KMS-11 (cell line): Measurements from ENCODE around the gene AMH.

ENCODE experiments used
- H2AFZ ChIP-seq: fragments of 200-600 bp; sonication (generic); 2 replicates; pipeline ENCODE4 v1.6.1; 2016; ENCODE audit warnings: antibody characterized with exemption, mixed run types, low read depth
- H3K27ac ChIP-seq: fragments of 200-600 bp; sonication (generic); 2 replicates; pipeline ENCODE4 v1.6.1; 2016; ENCODE audit warnings: mild to moderate bottlenecking, mixed run types
- H3K27me3 ChIP-seq: fragments of 200-600 bp; sonication (generic); 2 replicates; pipeline ENCODE4 v1.6.1; 2017; ENCODE audit warnings: mild to moderate bottlenecking, low read depth, mixed run types, moderate library complexity; ENCODE audit not compliant: insufficient read depth
- H3K36me3 ChIP-seq: fragments of 200-600 bp; sonication (generic); 2 replicates; pipeline ENCODE4 v1.6.1; 2017; ENCODE audit warnings: mild to moderate bottlenecking, mixed run types; ENCODE audit not compliant: insufficient read depth
- H3K4me1 ChIP-seq: fragments of 200-600 bp; sonication (generic); 2 replicates; pipeline ENCODE4 v1.6.1; 2016; ENCODE audit warnings: mild to moderate bottlenecking, low read depth, mixed run types; ENCODE audit not compliant: poor library complexity, severe bottlenecking
- H3K4me2 ChIP-seq: fragments of 200-600 bp; sonication (generic); 2 replicates; pipeline ENCODE4 v1.7.0; 2016; ENCODE audit warnings: mild to moderate bottlenecking, mixed run types
- H3K4me3 ChIP-seq: fragments of 200-600 bp; sonication (generic); IDR thresholded peaks from 2 replicates; pipeline ENCODE4 v1.6.1; 2017; ENCODE audit warnings: low read depth, low read length, mixed read lengths; ENCODE audit not compliant: insufficient read depth
- H3K79me2 ChIP-seq: fragments of 200-600 bp; sonication (generic); 2 replicates; pipeline ENCODE4 v1.6.1; 2016; ENCODE audit warnings: low read depth, mixed run types; ENCODE audit not compliant: insufficient read depth
- H3K9ac ChIP-seq: fragments of 200-600 bp; sonication (generic); 2 replicates; pipeline ENCODE4 v1.6.1; 2016; ENCODE audit warnings: mild to moderate bottlenecking, mixed run types
- H4K20me1 ChIP-seq: fragments of 200-600 bp; sonication (generic); 2 replicates; pipeline ENCODE4 v1.6.1; 2016; ENCODE audit warnings: mild to moderate bottlenecking, mixed run types; ENCODE audit not compliant: insufficient read depth
- CTCF ChIP-seq: fragments of 200-600 bp; sonication (generic); conservative IDR thresholded peaks from 2 replicates; pipeline ENCODE4 v1.6.1; 2017; ENCODE audit warnings: low read depth, mild to moderate bottlenecking, antibody characterized with exemption, low read length, moderate library complexity, mixed read lengths

Gene AMH

DNA sequence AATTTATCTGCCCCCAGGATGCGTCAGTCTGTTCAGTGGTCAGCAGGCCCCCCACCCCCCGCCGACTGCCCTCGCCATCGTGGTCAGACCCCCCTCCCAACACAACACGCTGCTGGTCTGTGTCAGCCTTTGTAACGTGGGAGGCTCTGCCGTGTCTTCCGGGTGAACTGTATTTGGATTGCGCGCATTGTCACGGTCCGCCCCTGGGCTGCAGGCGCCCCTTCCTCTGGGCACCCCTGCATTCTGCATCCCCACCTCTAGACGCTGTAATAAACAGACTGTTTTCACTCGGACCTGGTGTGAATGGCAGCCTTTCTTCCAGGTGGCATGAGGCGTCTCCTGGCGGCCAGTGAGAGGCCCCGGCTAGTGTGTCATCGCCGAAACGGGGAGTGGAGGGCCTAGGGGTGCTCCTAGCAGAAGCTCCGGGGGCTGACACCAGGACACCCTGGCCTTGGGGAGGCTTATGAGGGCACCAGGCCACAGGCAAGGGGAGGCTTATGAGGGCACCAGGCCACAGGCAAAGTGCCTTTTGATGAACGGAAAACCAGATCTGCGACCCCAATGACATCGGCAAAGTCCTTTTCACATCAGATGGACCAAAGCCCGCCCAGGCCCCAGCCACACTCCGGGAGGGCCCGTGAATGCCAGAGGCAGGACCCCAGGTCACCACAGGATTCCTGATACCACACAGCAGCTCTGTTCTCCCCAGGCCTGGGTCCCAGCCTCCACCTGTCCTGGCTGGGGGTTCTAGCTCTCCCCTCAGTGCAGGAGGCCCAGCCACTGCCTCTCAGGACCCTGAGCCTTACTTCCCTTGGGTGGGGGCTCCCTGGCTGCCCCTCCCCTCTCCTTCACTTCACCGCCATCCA, 16.6 kb upstream of the AMH start:
- Histone ChIP-seq H3K79me2 (peaks cover 42% of the 10 kb centered on the region), H4K20me1 (no peaks in the 10 kb centered on the region), H3K4me3 (no peak overlapping the region), H3K27ac (no peak overlapping the region), H3K4me2 (no peak overlapping the region), H3K27me3 (no peaks in the 10 kb centered on the region), H3K36me3 (peaks cover 7% of the 10 kb centered on the region; the same call in 1 of the 2 replicates), H2AFZ (no peak overlapping the region), H3K9ac (no peak overlapping the region), H3K4me1 (peaks cover 37% of the 10 kb centered on the region)
- TF ChIP-seq CTCF, result no peak

GRCh38 chr19:2233601-2234280, 15.4 kb upstream of the AMH start:
- Histone ChIP-seq H3K4me1 (peaks cover 39% of the 10 kb centered on the region), H4K20me1 (no peaks in the 10 kb centered on the region), H3K4me2 (no peak overlapping the region; the same call in 1 of the 2 replicates), H3K79me2 (peaks cover 54% of the 10 kb centered on the region), H3K9ac (no peak overlapping the region), H3K27me3 (no peaks in the 10 kb centered on the region), H3K4me3 (no peak overlapping the region), H2AFZ (no peak overlapping the region), H3K27ac (no peak overlapping the region), H3K36me3 (peaks cover 7% of the 10 kb centered on the region; the same call in 1 of the 2 replicates)
- TF ChIP-seq CTCF, result no peak

DNA sequence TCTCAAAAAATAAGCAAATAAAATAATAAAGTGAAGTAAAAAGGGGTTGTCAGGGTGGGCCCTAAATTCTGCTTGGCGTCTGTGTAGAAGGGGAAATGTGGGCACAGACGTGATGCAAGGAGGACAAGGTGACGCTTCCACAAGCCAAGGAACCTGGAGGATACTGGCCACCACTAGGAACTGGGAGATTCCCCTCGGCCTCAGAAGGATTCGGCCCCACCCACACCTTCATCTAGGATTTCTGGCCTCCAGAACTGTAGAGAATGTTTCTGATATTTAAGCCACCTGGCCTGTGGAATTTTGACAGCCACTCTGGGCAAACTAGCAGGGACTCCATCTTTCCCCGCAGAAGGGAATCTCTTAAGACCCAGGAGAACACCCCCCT, 14.1 kb upstream of the AMH start:
- Histone ChIP-seq H3K4me2 (peak overlapping the region; percentile 68), H2AFZ (no peak overlapping the region), H3K27ac (peak overlapping the region; percentile 78), H3K36me3 (peaks cover 7% of the 10 kb centered on the region; the same call in 1 of the 2 replicates), H4K20me1 (peaks cover 7% of the 10 kb centered on the region), H3K4me1 (peaks cover 50% of the 10 kb centered on the region), H3K9ac (peak overlapping the region; percentile 88), H3K4me3 (no peak overlapping the region), H3K79me2 (peaks cover 67% of the 10 kb centered on the region), H3K27me3 (no peaks in the 10 kb centered on the region)
- no peak for TF ChIP-seq CTCF

GRCh38 chr19:2235381-2236063, 13.6 kb upstream of the AMH start:
- peaks cover 56% of the 10 kb centered on the region for H3K4me1 ChIP-seq
- peaks cover 72% of the 10 kb centered on the region for H3K79me2 ChIP-seq
- peak overlapping the region; percentile 68 for H3K4me2 ChIP-seq
- no peaks in the 10 kb centered on the region for H3K27me3 ChIP-seq
- no peak for TF ChIP-seq CTCF
- H4K20me1 ChIP-seq, result peaks cover 13% of the 10 kb centered on the region
- H3K36me3 ChIP-seq, result peaks cover 3% of the 10 kb centered on the region; the same call in 1 of the 2 replicates
- H3K4me3 ChIP-seq, result no peak overlapping the region
- H3K9ac ChIP-seq, result peak overlapping the region; percentile 88
- H3K27ac ChIP-seq, result peak overlapping the region; percentile 78
- H2AFZ ChIP-seq, result peak overlapping the region; percentile 18; the same call in 1 of the 2 replicates
